ENCODE results near the gene DOCK2.
"Not testable (repeated sequence)": the region's sequence is repeated elsewhere in the genome, so short reads cannot be mapped to it uniquely, and the experiment has no call there.

DNA sequence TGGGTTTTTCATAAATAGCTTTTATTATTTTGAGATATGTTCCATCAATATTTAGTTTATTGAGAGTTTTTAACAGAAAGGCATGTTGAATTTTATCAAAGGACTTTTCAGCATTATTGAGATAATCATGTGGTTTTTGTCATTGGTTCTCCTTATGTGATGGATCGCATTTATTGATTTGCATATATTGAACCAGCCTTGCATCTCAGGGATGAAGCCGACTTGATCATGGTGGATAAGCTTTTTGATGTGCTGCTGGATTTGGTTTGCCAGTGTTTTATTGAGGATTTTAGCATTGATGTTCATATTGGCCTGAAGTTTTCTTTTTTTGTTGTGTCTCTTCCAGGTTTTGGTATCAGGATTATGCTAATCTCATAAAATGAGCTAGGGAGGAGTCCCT lies 12.8 kb upstream of the DOCK2 start:
- TF ChIP-seq, protein P1, sequence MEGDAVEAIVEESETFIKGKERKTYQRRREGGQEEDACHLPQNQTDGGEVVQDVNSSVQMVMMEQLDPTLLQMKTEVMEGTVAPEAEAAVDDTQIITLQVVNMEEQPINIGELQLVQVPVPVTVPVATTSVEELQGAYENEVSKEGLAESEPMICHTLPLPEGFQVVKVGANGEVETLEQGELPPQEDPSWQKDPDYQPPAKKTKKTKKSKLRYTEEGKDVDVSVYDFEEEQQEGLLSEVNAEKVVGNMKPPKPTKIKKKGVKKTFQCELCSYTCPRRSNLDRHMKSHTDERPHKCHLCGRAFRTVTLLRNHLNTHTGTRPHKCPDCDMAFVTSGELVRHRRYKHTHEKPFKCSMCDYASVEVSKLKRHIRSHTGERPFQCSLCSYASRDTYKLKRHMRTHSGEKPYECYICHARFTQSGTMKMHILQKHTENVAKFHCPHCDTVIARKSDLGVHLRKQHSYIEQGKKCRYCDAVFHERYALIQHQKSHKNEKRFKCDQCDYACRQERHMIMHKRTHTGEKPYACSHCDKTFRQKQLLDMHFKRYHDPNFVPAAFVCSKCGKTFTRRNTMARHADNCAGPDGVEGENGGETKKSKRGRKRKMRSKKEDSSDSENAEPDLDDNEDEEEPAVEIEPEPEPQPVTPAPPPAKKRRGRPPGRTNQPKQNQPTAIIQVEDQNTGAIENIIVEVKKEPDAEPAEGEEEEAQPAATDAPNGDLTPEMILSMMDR (conservative IDR thresholded peaks at IDR 0.05; ENCODE audit: low read length), result not testable (repeated sequence)
- TF ChIP-seq EZH2phosphoT487 (IDR thresholded peaks at IDR 0.05; ENCODE audit: borderline replicate concordance), result not testable (repeated sequence)

All from Loucy (cell line).